HepG2 (cell line): ENCODE measurements around the gene NOS1AP. TPM values are rescaled to one million over a fixed set of nuclear protein-coding genes. Genes with fewer than 3 reads are reported as not detected.

Experiments
- ESRRA ChIP-seq: sonication (generic); formaldehyde crosslinking; IDR thresholded peaks from 2 replicates; pipeline ENCODE4 v1.5.1; 2020; ENCODE audit warnings: mild to moderate bottlenecking, low read depth, missing genetic modification reagents
- FOXO4 ChIP-seq: sonication (generic); formaldehyde crosslinking; conservative IDR thresholded peaks from 2 replicates; pipeline ENCODE4 v1.8.1; 2023; ENCODE audit warnings: missing genetic modification reagents
- HOXD1 ChIP-seq: sonication (generic); formaldehyde crosslinking; IDR thresholded peaks from 2 replicates; pipeline ENCODE4 v1.5.0; 2020; ENCODE audit warnings: missing genetic modification reagents
- KDM5A ChIP-seq: fragments of 200-600 bp; sonication (generic); IDR thresholded peaks from 2 replicates; pipeline ENCODE4 v1.7.0; 2018; ENCODE audit warnings: antibody characterized with exemption, mild to moderate bottlenecking, low read length, borderline replicate concordance
- POGK ChIP-seq: sonication (generic); formaldehyde crosslinking; conservative IDR thresholded peaks from 2 replicates; pipeline ENCODE4 v1.8.0; 2022; ENCODE audit warnings: mild to moderate bottlenecking, moderate library complexity, missing genetic modification reagents
- RNF219 ChIP-seq: sonication (generic); formaldehyde crosslinking; IDR thresholded peaks from 2 replicates; pipeline ENCODE4 v1.5.0; 2020; ENCODE audit warnings: mild to moderate bottlenecking, missing genetic modification reagents
- STAG1 ChIP-seq: sonication (generic); formaldehyde crosslinking; IDR thresholded peaks from 2 replicates; pipeline ENCODE4 v1.4.0; 2020; ENCODE audit warnings: missing genetic modification reagents
- TERF1 ChIP-seq: sonication (generic); formaldehyde crosslinking; IDR thresholded peaks from 2 replicates; pipeline ENCODE4 v1.8.0; 2022; ENCODE audit warnings: mild to moderate bottlenecking, missing genetic modification reagents, moderate library complexity
- TOPORS ChIP-seq: sonication (generic); formaldehyde crosslinking; IDR thresholded peaks from 2 replicates; pipeline ENCODE4 v1.8.0; 2023; ENCODE audit warnings: mild to moderate bottlenecking, missing genetic modification reagents
- U2AF2 ChIP-seq: fragments of 200-400 bp; formaldehyde crosslinking; IDR thresholded peaks from 2 replicates; pipeline ENCODE4 v1.6.1; 2017; ENCODE audit warnings: low read depth, mild to moderate bottlenecking, low read length
- ZBTB3 ChIP-seq: sonication (generic); formaldehyde crosslinking; IDR thresholded peaks from 2 replicates; pipeline ENCODE4 v1.4.0; 2020; ENCODE audit warnings: low read depth, mild to moderate bottlenecking, moderate library complexity, missing genetic modification reagents, borderline replicate concordance
- ZBTB33 ChIP-seq: sonication (generic); formaldehyde crosslinking; IDR thresholded peaks from 2 replicates; pipeline ENCODE4 v1.4.0; 2020; ENCODE audit warnings: missing genetic modification reagents
- ZBTB44 ChIP-seq: sonication (generic); formaldehyde crosslinking; IDR thresholded peaks from 2 replicates; pipeline ENCODE4 v1.4.0; 2020; ENCODE audit warnings: missing genetic modification reagents
- ZNF251 ChIP-seq: sonication (generic); formaldehyde crosslinking; IDR thresholded peaks from 2 replicates; pipeline ENCODE4 v1.9.0; 2021; ENCODE audit warnings: mild to moderate bottlenecking, missing genetic modification reagents
- ZNF558 ChIP-seq: sonication (generic); formaldehyde crosslinking; IDR thresholded peaks from 2 replicates; pipeline ENCODE4 v1.9.0; 2022; ENCODE audit warnings: mild to moderate bottlenecking, missing genetic modification reagents, borderline replicate concordance
- ZNF607 ChIP-seq: sonication (generic); formaldehyde crosslinking; IDR thresholded peaks from 2 replicates; pipeline ENCODE4 v1.5.1; 2020; ENCODE audit warnings: missing genetic modification reagents, mild to moderate bottlenecking, borderline replicate concordance
- ZNF879 ChIP-seq: sonication (generic); formaldehyde crosslinking; IDR thresholded peaks from 2 replicates; pipeline ENCODE4 v1.8.1; 2023; ENCODE audit warnings: missing genetic modification reagents
- ZNF891 ChIP-seq: sonication (generic); formaldehyde crosslinking; IDR thresholded peaks from 2 replicates; pipeline ENCODE4 v1.5.0; 2020; ENCODE audit warnings: mild to moderate bottlenecking, missing genetic modification reagents
- polyA plus RNA-seq, 8 experiments: library from polyadenylated mRNA; depleted of rRNA in 3 of 8; stranded (reverse) in 7 of 8; unstranded in 1 of 8; fragments of >200 nt; fragmentation: Illumina TruSeq in 4 of 8; extraction: Trizol in 4 of 8; gene quantifications; 2 replicates each; pipeline versions ENCODE4 v1.2.1 to v1.2.3, GENCODE V29; 2011 to 2016; ENCODE audit warnings: low read depth in 4 of 8, missing spikeins in 1 of 8, mixed read lengths in 1 of 8; ENCODE audit not compliant: insufficient read depth in 1 of 8
- total RNA-seq, 5 experiments: library from RNA; depleted of rRNA; stranded (reverse); fragments of >200 nt; fragmentation: Illumina TruSeq; extraction: Trizol; gene quantifications; 2 replicates each; pipeline ENCODE4 v1.2.3, GENCODE V29; 2016; ENCODE audit warnings: low read depth in 1 of 5

NOS1AP gene
- total and polyA plus RNA-seq, 2 of the 13 experiments (the other 11 are each of a cell fraction or from before 2014, with no cell fraction given), result 2.0 to 3.3 TPM

GRCh38 chr1:162197615-162198421, 128.3 kb downstream of the NOS1AP start (continued):
- TF ChIP-seq ZBTB44 (CRISPR knock-in tag) (no peak), TERF1 (CRISPR knock-in tag) (no peak), ZNF558 (CRISPR knock-in tag) (no peak), U2AF2 (no peak), KDM5A (no peak), ZNF879 (CRISPR knock-in tag) (no peak), STAG1 (peak; percentile 29; the same call in 1 of the 2 replicates), FOXO4 (0 out of 2 replicates have a peak, but pooled peaks have one; percentile 75), TOPORS (CRISPR knock-in tag) (no peak), RNF219 (CRISPR knock-in tag) (no peak), ESRRA (CRISPR knock-in tag) (no peak), ZBTB33 (no peak), ZBTB3 (no peak), ZNF607 (CRISPR knock-in tag) (no peak), ZNF251 (CRISPR knock-in tag) (no peak), HOXD1 (CRISPR knock-in tag) (no peak), POGK (0 out of 2 replicates have a peak, but pooled peaks have one; percentile 21), ZNF891 (CRISPR knock-in tag) (peak; percentile 74; the same call in 1 of the 2 replicates)
